Measurements from ENCODE around the gene ADAMTS19.

Gene ADAMTS19

DNA sequence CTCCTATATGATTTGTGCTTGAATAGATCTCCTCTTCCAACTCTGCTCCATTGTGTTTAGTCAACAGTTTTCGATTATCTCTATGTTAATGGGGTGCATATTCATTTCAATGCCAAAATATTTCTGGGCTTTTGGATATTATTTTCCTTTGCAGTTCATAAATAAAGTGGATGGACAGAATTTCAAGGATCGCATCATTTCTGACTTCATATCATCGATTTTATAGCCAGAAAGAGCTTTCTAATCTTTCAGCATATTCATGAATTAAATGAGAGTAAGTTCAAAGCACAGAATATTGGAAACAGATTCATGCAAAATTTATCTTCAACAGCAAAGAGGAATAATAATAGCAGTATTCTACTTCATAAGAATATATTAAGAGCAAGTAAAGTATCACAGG, 227.8 kb downstream of the ADAMTS19 start:
- DNase-seq, result no peak

DNA sequence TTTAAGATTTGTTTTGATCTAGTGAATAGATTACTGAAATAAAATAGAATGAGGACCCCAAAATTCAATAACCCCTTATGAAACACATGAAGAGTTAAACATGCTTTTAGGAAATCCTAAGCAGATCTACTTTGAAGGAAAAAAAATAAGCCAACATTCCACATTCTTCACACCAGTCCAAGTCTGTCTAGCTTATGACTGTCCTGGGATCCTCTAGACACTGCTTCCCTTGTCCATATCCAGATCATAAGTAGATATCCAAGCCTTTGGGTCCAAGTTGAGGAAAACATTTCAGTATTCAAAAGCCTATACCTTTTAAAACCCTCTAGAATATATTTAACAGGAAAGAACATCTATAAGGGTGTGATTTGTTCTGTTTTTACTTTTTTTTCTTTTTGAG, 228.9 kb downstream of the ADAMTS19 start:
- DNase-seq, result no peak

DNA sequence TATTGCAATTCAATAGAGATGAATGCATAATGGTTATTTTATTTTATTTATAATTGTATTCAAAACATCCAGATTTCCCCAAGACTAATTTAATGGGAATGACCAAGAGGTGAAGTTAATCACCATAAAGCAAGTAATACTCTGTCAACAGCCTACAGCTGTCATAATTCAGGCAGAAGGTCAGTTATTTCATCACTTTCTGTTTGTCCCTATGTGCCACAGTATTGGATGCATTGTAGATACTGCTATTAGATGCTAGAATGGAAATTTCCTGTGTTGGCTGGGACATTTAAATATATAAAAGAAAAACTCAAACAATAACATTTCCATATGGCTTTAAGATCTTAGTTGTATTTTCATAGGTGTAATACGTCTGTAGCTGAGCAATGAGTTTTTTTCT, 231.1 kb downstream of the ADAMTS19 start:
- DNase-seq, result no peak

DNA sequence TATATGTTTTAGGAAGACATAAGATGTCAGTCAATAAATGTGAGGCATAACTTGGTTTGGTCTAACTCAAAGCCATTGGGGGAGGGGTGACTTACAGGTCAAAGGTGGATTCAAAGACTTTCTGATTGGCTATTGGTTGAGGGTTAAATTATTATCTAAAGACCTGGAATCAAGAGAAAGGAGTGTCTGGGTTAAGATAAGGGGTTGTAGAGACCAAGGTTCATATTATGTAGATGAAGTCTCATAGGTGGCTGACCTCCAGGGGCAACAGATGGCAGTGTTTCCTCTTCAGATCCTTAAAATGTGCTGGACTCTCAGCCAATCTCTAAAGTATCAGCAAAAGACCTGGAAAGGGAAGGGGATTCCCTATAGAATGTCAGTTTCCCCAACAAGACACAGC, 236.5 kb downstream of the ADAMTS19 start:
- DNase-seq, result no peak

DNA sequence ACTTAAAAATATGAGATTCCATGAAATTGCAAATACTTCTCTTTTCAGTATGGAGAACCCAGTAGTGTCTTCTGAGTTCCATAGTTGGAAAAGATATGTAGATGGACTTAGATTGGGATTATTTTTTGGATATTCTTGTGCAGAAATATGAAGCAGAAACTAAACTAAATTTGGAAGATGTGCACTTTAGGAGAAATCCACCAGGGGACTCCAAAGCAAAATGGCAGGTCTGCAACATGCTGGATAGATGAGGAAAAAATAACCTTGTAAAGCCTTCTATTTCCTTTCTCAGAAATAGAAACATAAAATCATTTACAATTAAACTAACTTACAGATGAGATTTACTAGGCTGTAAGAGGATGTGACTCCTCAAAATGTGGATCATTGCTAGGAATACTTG, 238.6 kb downstream of the ADAMTS19 start:
- no peak for DNase-seq

DNA sequence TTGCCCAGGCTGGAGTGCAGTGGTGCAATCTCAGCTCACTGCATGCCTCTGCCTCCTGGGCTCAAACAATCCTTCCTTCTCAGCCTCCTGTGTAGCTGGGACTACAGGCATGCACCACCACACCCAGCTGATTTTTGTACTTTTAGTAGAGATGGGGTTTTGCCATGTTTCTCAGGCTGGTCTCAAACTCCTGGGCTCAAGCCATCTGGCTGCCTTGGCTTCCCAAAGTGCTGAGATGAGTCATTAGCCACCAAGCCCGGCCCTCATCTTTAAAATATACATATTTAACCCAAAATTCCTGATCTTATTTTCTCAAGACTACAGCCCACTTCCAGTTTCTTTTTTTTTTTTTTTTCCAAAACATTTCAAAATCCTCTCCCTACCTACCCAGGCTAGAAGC, 256.1 kb downstream of the ADAMTS19 start:
- no peak for DNase-seq

DNA sequence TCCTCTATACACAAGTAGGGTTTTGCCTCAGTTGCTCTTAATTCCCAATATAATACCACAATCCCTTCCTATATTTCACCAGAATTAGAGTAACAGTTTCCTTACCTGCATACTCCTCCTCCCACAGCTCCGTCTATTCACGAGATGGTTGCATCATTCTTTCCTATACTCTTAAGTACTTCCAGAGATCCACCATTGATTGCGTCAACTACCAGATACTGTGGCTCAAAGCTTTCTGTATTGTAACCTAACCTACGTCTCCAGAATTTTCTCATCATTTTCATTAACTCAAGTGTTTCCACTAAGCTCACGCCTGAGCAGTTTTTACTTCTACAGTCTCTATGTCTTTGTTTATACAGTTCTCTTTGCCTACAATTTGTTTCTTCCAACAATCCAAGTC, 256.6 kb downstream of the ADAMTS19 start:
- DNase-seq, result no peak

DNA sequence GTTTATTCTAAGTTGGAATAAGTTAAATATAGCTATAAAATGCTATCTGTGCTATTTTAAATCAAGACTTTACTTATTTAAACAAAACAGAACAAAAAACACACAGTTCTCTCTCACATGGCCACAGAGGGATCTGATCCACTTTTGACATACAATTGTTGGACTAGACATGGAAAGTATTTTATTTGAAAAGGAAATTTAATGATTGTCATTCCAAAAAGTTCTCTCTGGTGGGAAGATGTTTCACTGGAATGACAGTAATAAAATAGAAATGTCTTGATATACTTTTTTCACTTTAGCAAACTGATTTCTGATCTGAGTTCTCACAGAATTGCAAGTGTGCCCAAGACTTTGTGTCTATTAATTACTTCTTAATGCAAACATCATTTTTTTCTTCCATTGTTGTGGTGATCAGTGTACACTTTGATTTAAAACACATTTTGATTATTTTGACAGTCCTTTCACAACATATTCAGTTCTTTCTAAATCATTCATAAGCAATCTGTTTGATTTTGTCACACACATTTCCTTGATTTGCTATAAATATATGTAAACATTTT, 257.7 kb downstream of the ADAMTS19 start:
- no peak for DNase-seq

DNA sequence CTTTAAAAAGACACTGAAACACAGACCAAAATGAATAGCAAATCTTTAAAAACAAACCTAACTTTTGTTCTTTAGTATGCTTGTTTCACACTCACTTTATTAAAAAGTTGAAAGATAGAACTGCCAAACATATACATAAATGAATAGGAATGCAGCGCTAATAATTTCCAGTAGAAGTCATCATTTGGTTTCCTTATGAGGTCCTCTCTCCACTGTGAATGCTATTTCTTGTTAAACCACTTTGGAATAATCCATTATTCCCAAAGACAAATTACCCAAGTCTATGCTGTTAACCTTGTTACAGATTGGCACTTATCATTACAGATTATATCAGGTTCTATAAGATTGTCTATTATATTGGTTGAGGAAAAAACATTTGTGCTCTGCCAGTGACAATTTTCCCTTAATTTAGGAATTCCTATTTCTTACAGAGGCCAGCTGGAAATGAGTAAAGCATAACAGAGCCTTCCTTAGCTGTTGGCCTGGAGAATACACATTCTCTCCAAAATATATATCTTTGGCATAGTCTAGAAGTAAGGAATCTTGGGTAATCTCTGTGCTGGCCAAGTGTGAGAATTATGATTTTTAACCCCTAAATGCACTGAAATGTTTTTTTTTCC, 258.5 kb downstream of the ADAMTS19 start:
- DNase-seq, result no peak

DNA sequence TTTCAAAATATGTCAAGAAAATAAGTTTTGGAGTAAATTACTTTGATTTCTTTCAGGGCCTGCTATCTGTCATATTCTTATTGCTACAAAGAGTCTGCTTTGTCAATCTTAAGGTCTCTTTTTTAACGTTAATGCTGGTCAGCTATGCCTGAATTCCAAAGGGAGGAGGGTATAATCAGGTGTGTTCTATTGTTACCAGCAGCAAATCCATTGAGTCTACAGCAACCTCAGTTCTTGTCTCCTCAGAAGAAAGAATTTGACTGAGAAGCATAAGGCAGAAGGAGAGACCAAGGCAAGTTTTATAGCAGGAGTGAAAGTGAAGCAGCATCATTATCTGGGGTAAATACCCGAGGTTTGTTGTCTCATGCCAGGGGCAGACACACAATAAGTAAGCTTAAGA, 264.1 kb downstream of the ADAMTS19 start:
- no peak for DNase-seq

DNA sequence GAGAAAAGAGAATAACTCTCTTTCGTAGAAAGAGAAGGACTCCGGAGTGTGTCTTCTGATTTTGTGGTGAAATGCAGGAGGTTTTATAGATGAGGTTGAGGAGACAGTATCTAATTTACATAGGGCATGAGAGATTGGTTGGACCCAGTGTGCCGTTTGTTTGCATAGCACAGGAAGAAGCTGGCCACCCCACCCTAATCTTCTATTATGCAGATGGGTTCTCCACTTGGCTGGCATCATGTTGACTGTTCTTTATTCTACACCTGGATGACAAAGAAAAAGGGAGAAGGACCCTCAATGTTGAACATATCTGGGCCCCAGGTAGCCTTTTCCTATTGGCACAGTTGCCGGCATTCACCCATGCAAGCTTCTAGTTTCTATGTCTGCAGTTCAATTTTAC, 264.5 kb downstream of the ADAMTS19 start:
- DNase-seq, result no peak

DNA sequence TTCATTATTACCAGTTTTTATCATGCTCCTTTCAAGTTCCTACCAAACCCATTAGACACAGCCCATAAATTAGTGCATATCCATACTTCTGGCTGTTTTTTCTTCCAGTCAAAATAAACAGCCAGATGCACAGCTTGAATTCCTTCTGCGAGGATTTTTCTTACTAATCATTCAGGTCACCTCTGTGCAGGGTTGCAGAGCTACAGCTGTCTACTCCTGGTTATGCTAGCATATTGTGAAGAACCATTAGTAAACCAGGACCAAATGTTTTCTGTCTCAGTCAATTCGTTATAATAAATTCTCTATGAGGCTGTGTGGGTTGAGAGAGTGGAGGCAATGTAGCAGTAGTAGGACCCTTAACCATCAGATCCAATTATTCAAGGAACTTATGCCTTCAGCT, 279.7 kb downstream of the ADAMTS19 start:
- no peak for DNase-seq

DNA sequence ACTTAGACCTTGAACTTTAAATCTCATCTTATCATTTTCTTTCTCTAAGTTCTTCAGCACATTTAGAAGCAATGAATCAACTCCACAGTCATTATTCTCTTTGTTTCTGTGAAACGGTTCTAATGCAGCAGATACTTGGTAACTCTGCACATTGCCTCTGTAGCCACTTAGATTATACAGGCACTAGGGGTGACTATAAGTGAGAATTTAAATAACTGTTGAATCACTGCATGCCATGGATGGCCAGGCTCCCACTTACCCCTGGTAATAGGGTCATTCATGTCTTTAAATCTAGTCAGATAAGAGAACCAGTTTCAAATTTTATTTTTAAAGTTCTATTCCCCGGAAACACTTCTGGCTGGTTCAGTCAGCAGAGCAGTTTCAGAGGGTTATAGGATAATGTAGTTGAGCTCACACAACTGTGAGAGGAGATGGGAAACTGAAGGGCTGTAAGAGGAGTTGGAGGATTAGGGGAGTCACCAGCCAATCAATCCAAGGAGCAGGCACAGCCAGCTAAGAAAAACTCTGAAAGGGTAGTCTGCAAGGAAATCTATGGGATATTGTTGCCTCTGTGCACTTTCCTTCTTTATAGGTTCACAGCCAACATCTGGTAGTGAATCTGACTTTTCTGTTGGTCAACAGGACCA, 283.6 kb downstream of the ADAMTS19 start:
- DNase-seq, result no peak

DNA sequence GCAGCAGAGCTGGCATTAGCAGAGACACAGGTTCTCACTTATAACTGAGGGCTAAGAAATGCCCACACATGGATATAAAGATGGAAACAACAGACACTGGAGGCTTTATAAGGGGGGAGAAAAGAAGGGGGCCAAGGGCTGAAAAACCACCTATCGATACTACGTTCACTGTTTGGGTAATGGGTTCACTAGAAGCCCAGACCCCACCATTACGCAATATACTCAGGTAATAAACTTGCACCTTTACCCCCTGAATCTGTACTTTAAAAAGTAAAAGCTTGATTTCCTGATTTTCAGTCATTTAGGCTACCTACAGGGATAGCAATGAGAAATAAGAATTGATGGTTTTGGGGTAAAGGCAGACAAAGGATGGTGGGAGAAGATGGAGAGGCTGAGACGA, 285.9 kb downstream of the ADAMTS19 start:
- no peak for DNase-seq

DNA sequence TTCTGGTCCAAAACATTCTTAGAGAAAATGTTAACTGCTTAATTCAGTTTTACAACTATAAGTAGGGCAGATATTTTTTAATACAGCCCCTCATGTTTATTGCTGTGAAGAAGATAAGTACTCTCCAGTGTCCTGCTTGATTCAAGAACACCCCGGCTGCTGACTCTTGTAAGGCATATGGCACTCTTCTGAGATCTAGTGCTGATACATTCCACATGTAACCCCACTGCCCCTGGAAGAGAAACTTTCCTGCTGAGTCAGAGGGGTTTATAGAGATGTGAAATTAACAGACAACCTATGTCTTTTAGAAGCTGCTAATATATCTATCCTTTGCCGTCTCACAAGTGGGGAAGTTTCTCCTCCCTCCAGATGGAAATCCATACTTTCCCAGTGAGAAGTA, 286.8 kb downstream of the ADAMTS19 start:
- DNase-seq, result no peak

DNA sequence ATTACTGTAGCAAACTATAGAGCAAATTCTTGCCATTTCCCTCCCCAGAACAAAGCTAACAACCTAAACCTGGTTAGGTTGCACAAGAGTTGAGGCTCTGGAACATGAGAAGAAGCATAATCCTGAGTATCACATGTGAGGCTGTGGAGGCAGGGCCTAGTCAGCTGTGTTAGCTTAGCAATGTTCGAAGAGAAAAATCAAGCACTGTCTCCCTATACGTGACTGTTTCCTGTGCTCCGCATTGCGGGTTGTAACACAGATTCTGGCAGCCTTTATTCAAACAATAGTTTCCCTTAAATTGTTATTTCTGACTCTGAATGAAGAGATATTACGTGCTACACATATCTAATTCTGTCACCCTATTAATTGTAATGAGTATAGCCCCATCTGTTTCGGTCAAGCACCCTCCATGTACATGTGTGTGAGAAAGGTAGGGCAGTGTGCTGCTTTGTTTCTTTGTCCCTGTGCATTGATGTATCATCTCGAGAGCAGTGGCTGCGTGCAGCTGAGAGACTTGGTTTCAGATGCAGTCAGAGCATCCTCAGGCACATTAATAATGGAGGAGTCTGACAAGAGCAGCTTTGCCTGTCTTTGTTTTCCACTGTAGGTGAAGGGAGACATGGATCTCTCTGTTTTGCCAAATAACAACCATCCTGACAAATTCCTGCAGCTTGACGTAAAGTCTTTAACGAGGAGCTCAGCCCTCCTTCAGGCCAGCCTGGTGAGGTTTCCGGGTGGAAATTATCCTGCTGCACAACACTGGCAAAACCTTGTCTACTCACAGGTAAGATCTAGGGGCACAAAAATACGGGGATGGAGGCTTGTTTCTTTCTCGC, 287.7 kb downstream of the ADAMTS19 start, which contains the start of gene MINAR2:
TSS of gene MINAR2 (plus strand) at position 523 of the 836 bp plus-strand sequence. CDS start at position 620, 97 bp downstream.
- DNase-seq, result no peak

DNA sequence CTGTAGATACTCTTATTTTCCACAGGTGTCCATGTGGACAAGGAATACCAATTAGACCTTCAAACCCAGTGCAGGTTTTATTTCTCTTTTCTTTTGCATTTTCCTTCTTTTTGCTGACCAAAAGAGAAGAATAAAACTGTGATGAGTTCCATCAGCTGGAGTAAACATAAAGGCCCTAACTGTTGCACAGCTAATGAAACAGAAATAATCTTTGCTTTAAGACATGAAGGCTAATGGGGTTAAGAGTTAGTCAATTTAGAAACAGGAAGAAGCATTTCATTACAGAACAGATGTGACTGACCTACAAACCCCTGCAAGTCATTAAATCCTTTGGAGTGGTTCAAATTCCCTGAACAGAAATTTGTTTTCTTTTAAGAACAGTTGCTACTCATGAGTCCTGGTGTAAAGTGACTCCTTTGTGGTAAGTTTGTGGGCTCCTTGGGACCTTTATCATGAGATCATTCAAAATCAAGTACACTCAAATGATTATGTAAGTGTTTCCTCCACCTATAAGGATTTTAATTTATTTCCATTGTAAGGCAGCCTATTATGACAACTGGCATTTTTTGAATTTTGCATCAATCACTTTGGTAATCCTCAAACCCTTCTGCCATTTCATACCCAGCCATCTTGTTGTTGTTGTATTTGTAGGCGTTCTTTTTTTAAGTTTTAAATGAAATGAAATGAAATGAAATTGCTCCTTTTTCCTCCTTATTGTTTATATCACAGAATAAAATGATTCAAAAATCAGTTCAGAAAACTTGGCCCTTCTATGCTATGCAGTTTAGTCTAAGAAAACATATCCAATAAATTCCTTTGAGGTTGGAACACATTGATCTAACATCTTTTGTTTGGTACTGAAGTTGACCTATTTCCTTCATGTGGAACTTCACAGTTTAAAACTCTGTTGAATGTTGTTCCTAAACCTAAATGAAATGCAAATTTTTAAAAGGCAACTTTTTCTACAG, 289.1 kb downstream of the ADAMTS19 start:
- DNase-seq, result no peak

DNA sequence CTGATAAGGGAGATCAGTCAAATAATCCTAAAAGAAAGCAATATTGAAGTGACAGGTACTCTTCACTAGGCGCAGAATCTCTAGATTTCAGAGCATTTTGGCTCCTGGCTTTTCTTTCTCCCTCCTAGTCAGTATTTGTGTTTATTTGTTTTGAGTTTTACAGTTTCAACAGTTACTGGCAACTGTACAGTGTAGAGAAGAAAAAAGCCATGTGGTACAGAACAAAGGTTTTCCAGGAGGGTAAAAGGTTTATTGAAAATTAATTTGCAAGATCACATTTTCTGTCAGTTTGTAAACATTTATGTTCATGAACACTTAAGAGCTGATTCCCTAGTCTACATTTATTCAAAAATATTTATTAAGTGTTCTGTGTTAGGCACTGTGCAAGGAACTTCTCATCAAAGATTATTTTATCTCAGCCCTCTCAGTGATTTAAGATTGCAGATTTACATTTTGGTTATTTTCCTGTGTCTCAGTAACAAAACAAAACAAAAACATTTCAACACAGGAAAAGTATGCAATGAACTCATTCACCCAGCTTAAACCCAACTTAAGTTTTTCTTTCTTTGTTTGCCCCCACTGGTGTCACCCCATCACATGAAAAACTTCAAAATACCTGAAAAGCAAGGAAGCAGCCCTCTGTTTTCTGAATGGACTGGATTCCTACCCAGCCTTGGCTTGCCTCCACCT, 300.7 kb downstream of the ADAMTS19 start:
- DNase-seq, result no peak

DNA sequence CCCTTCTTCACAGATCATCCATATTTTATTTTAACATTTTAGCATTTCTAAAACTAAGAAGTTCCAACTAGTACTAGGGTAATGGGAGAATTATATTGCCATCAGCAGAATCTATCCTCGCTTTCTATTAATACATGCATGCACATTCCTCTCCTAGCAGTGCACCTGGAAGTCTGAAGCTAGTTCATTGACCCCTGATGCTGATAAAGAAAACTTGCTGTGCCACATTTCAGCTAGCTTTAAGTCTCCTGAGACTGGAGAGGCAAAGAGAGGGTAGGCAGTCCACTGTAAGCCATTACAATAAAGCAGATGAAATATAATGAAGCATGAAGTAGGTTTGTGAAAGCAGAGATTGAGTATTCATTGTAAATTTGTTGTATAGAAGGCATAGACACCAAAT, 303.6 kb downstream of the ADAMTS19 start:
- DNase-seq, result no peak

DNA sequence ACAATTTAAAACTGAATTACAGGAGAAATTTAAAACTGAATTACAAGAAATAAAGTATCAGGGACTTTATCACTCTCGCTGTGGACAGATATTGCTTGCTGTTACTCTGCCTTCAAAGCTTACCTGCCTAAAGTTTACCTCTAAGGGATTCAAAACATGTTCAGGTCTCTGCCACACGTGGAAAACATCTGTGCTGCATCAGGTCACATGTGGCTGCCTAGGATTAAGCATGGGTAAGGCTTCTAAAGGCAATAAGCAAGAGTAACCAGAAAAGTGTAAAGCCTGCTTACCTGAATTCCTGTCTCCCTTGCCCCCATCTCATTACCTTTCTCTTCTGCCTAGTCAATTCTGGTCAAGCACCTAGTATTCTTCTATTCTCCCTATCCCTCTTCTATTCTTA, 306.7 kb downstream of the ADAMTS19 start:
- no peak for DNase-seq

DNA sequence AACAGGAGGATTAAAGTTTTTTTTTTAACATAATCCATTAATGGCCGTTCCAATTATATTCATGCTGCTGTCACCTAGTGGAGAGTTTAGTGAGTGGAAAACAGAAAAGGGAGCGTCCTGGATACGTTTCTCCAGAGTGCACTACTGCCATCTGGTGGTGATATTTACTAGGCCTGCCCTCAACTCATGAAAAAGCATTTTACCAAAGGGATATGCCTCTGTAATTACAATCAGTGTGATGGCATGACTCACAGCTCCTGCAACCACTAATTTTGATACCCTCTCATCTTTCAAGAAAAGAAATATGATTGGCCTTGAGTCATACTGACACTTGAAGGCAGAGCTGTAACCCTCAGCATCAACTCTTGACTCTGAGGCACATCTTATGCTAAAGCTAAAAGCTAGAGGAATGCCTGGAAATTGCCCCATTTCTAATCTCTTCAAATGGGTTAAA, 307.9 kb downstream of the ADAMTS19 start:
- DNase-seq, result peak; percentile 71

DNA sequence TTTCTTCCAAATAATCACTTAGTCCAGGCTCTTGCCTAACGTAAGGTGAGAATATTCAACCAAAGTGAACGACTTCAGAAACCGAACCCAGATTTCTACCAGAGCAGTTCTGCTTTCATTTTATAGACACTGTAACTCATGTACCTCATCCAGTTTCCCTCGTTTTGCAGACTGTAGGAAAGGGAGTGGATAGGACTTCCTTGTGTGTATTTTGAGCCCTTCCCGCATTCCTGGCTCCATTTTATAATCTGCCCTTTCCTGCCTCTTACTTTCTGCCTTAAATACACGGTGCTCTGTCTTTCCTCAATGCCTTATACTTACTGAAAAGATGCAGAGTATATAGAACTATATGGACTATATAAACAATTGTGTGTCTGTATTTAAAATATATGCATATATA, 308.6 kb downstream of the ADAMTS19 start:
- DNase-seq, result no peak
